Measurements from ENCODE around the gene FOXN1.

- TF ChIP-seq ZNF274 (IDR thresholded peaks at IDR 0.05; ENCODE audit: low read depth, low read length) (no peak), YY1 (IDR thresholded peaks at IDR 0.05; ENCODE audit: insufficient read depth, insufficient read length) (no peak), SUZ12 (IDR thresholded peaks at IDR 0.05; ENCODE audit: extremely low read depth, insufficient read depth, insufficient read length) (no peak)
These were observed 35.8 kb upstream of the FOXN1 start for GRCh38 chr17:28470266-28470913.

All from NT2/D1 (cell line).